K562 (cell line): ENCODE results near the gene NXN. TPM values are rescaled to one million over a fixed set of nuclear protein-coding genes. Genes with fewer than 3 reads are reported as not detected.

Experiments used
- ATAC-seq: fragments of 200-7000 bp; cut with Tn5 transposase; 3 replicates; pipeline ENCODE4 v1.9.1; 2020; ENCODE audit warnings: moderate library complexity
- BruUV-seq: library from RNA; stranded (reverse); fragments of 400-500 nt; replicated peaks from 2 replicates; lab custom pipeline; 2021; lab: Mats Ljungman, UMichigan
- CTCF ChIA-PET: fragments of 300-600 bp; formaldehyde crosslinking; extraction: SDS; loops from one replicate; lab custom pipeline; 2021; ENCODE audit warnings: low intra/inter-chr PET ratio; lab: Yijun Ruan, JAX
- POLR2A ChIA-PET: fragments of 300-600, 350-650 bp; sonication (Branson Sonifier 250); formaldehyde crosslinking; extraction: SDS; loops from one replicate; lab custom pipeline; 2021; ENCODE audit warnings: antibody characterized with exemption, inconsistent platforms; lab: Yijun Ruan, JAX
- DNase-seq, 4 experiments: peaks; one replicate each; pipeline versions ENCODE4 v3.0.0 to v3.0.0-alpha.2; 2011 to 2018; ENCODE audit warnings: low spot score in 3 of 4, mixed read lengths in 3 of 4; ENCODE audit errors: extremely low read depth in 1 of 4
- FAIRE-seq: peaks from 2 replicates; lab custom pipeline; 2011; peaks lifted over from hg19 to GRCh38; lab: Jason Lieb, UNC
- H2AFZ ChIP-seq: 2 replicates; pipeline ENCODE4 v1.6.0; 2011; ENCODE audit warnings: low read depth, low read length, control low read depth, inconsistent platforms
- H3K27ac ChIP-seq: fragments of 200-600 bp; 3 replicates; pipeline ENCODE4 v1.8.0; 2011; ENCODE audit warnings: low read depth, mild to moderate bottlenecking, control low read depth, inconsistent platforms, low read length, moderate library complexity, mixed read lengths; ENCODE audit errors: extremely low read depth
- H3K27me3 ChIP-seq, 2 experiments: fragments of 300-600 bp in 1 of 2; 2 replicates in 1 of 2; 3 replicates in 1 of 2; pipeline versions ENCODE4 v1.6.0 to v1.8.0; 2011; ENCODE audit warnings: inconsistent platforms in 2 of 2, low read length in 2 of 2, mild to moderate bottlenecking in 1 of 2, mixed read lengths in 1 of 2, moderate library complexity in 1 of 2; ENCODE audit not compliant: control insufficient read depth in 2 of 2, insufficient read depth in 2 of 2
- H3K36me3 ChIP-seq: fragments of 300-600 bp; 3 replicates; pipeline ENCODE4 v1.8.0; 2011; ENCODE audit warnings: mild to moderate bottlenecking, low read length, inconsistent platforms; ENCODE audit not compliant: control insufficient read depth, insufficient read depth
- H3K4me1 ChIP-seq, 2 experiments: fragments of 200-600 bp in 1 of 2; replicated peaks in 1 of 2; 2 replicates in 1 of 2; 3 replicates in 1 of 2; pipeline versions ENCODE4 v1.5.1 to v1.8.0; 2011; ENCODE audit warnings: inconsistent platforms in 2 of 2, low read length in 2 of 2, mild to moderate bottlenecking in 1 of 2, mixed read lengths in 1 of 2, moderate library complexity in 1 of 2; ENCODE audit not compliant: control insufficient read depth in 2 of 2, insufficient read depth in 2 of 2
- H3K4me2 ChIP-seq: 2 replicates; pipeline ENCODE4 v1.6.1; 2011; ENCODE audit warnings: low read length, control low read depth, inconsistent platforms, mixed read lengths; ENCODE audit not compliant: insufficient read depth
- H3K4me3 ChIP-seq: fragments of 200-600 bp; sonication (generic), shearing (Covaris generic); 2 replicates; pipeline ENCODE4 v1.5.1; 2016; ENCODE audit warnings: control low read depth, inconsistent platforms
- H3K79me2 ChIP-seq: fragments of 200-600 bp; 3 replicates; pipeline ENCODE4 v1.8.0; 2011; ENCODE audit warnings: low read length, inconsistent platforms; ENCODE audit not compliant: control insufficient read depth, insufficient read depth
- H3K9ac ChIP-seq, 2 experiments: 2 replicates each; pipeline versions ENCODE4 v1.6.0 to v1.6.1; 2011; ENCODE audit warnings: low read depth in 2 of 2, low read length in 2 of 2, control low read depth in 1 of 2, inconsistent platforms in 1 of 2, mild to moderate bottlenecking in 1 of 2, mixed read lengths in 1 of 2; ENCODE audit not compliant: insufficient read depth in 1 of 2
- H3K9me1 ChIP-seq: one replicate; pipeline ENCODE4 v1.6.0; 2011; ENCODE audit warnings: inconsistent platforms, mild to moderate bottlenecking, low read length, moderate library complexity; ENCODE audit not compliant: control insufficient read depth, insufficient read depth
- H3K9me3 ChIP-seq: replicated peaks from 2 replicates; pipeline ENCODE4 v1.5.1; 2011; ENCODE audit warnings: low read depth, low read length, inconsistent platforms; ENCODE audit not compliant: control insufficient read depth, insufficient read depth
- H4K20me1 ChIP-seq: replicated peaks from 2 replicates; pipeline ENCODE4 v1.6.1; 2011; ENCODE audit warnings: low read length, inconsistent platforms, mixed read lengths; ENCODE audit not compliant: control insufficient read depth, insufficient read depth
- BCLAF1 ChIP-seq, 2 experiments: fragments of 450-650 bp in 1 of 2; IDR thresholded peaks; 2 replicates each; pipeline ENCODE4 v1.6.1; 2011 to 2017; ENCODE audit warnings: low read depth in 2 of 2, antibody characterized with exemption in 1 of 2, borderline replicate concordance in 1 of 2, low read length in 1 of 2, mild to moderate bottlenecking in 1 of 2, mixed read lengths in 1 of 2; ENCODE audit not compliant: control insufficient read depth in 1 of 2
- BRCA1 ChIP-seq, 2 experiments: fragments of 450-650 bp in 1 of 2; sonication (generic) in 1 of 2; formaldehyde crosslinking in 1 of 2; IDR thresholded peaks; 2 replicates each; pipeline versions ENCODE4 v1.5.0 to v1.6.1; 2017 to 2020; ENCODE audit warnings: mild to moderate bottlenecking in 1 of 2, missing genetic modification reagents in 1 of 2
- BRF1 ChIP-seq: IDR thresholded peaks from 3 replicates; pipeline ENCODE4 v1.6.1; 2011; ENCODE audit warnings: borderline replicate concordance, mild to moderate bottlenecking; ENCODE audit not compliant: insufficient read length; ENCODE audit errors: extremely low read depth
- CSDE1 ChIP-seq, 2 experiments: fragments of 450-650 bp; IDR thresholded peaks; 2 replicates each; pipeline ENCODE4 v1.6.1; 2016; ENCODE audit warnings: mild to moderate bottlenecking in 1 of 2
- E4F1 ChIP-seq: fragments of 250-450 bp; sonication (Bioruptor Pico); IDR thresholded peaks from 2 replicates; pipeline ENCODE4 v1.5.0; 2021; ENCODE audit warnings: mild to moderate bottlenecking, borderline replicate concordance
- FOXJ3 ChIP-seq: sonication (generic); formaldehyde crosslinking; IDR thresholded peaks from 2 replicates; pipeline ENCODE4 v1.4.0; 2020; ENCODE audit warnings: mild to moderate bottlenecking, missing genetic modification reagents
- FOXK2 ChIP-seq, 2 experiments: fragments of 450-650 bp; IDR thresholded peaks in 1 of 2; conservative IDR thresholded peaks in 1 of 2; 2 replicates each; pipeline ENCODE4 v1.6.1; 2016; ENCODE audit warnings: low read depth in 2 of 2, mild to moderate bottlenecking in 1 of 2
- JUN ChIP-seq, 2 experiments: sonication (generic) in 1 of 2; formaldehyde crosslinking in 1 of 2; IDR thresholded peaks; 2 replicates each; pipeline versions ENCODE4 v1.6.1 to v1.8.0; 2012 to 2022; ENCODE audit warnings: borderline replicate concordance in 2 of 2, mild to moderate bottlenecking in 2 of 2, improper control_type of control experiment in 1 of 2, low read depth in 1 of 2, low read length in 1 of 2, missing genetic modification reagents in 1 of 2
- KDM1A ChIP-seq, 2 experiments: fragments of 450-650 bp; IDR thresholded peaks; 2 replicates each; pipeline ENCODE4 v1.6.1; 2016; ENCODE audit warnings: mild to moderate bottlenecking in 2 of 2
- NCOA2 ChIP-seq, 2 experiments: fragments of 450-650 bp; IDR thresholded peaks; 2 replicates each; pipeline ENCODE4 v1.6.1; 2018; ENCODE audit warnings: mild to moderate bottlenecking in 2 of 2, moderate library complexity in 1 of 2; ENCODE audit not compliant: partially characterized antibody in 2 of 2
- NCOR1 ChIP-seq: fragments of 450-650 bp; IDR thresholded peaks from 2 replicates; pipeline ENCODE4 v1.6.1; 2016; ENCODE audit warnings: mild to moderate bottlenecking, moderate library complexity
- POLR3A ChIP-seq: IDR thresholded peaks from 2 replicates; pipeline ENCODE4 v1.6.1; 2011; ENCODE audit warnings: borderline replicate concordance, mild to moderate bottlenecking, moderate library complexity; ENCODE audit not compliant: insufficient read length, insufficient read depth; ENCODE audit errors: extremely low read depth
- TCF7 ChIP-seq: sonication (generic); IDR thresholded peaks from 2 replicates; pipeline ENCODE4 v1.6.1; 2016; ENCODE audit warnings: antibody characterized with exemption, borderline replicate concordance
- ZBTB1 ChIP-seq: sonication (generic); formaldehyde crosslinking; IDR thresholded peaks from 2 replicates; pipeline ENCODE4 v1.8.1; 2023; ENCODE audit warnings: missing genetic modification reagents, low read depth, mild to moderate bottlenecking, borderline replicate concordance
- ZBTB8A ChIP-seq: fragments of 450-650 bp; IDR thresholded peaks from 2 replicates; pipeline ENCODE4 v1.6.1; 2018; ENCODE audit warnings: mild to moderate bottlenecking, moderate library complexity; ENCODE audit not compliant: partially characterized antibody
- ZEB2 ChIP-seq: fragments of 450-650 bp; IDR thresholded peaks from 2 replicates; pipeline ENCODE4 v1.6.1; 2016
- ZNF76 ChIP-seq: fragments of 250-450 bp; sonication (Bioruptor Pico); IDR thresholded peaks from 2 replicates; pipeline ENCODE4 v1.4.0; 2020; ENCODE audit warnings: mild to moderate bottlenecking, moderate library complexity, borderline replicate concordance
- ZNF830 ChIP-seq: fragments of 250-450 bp; sonication (Bioruptor Pico); IDR thresholded peaks from 2 replicates; pipeline ENCODE4 v1.5.0; 2021; ENCODE audit warnings: mild to moderate bottlenecking
- WGBS: fragments of 100-300 bp; shearing (Covaris generic); methylation state at CpG from one replicate; pipeline ENCODE4 v1.1.6; 2016; ENCODE audit warnings: low coverage, mixed read lengths; ENCODE audit not compliant: insufficient coverage; ENCODE audit errors: missing lambda C conversion rate; 5-methylcytosine and 5-hydroxymethylcytosine counted together
- in situ Hi-C: fragments of 300-500 bp; cut with MboI; formaldehyde crosslinking; loops from 4 replicates; pipeline ENCODE4 v1.15.0; 2018; ENCODE audit warnings: inconsistent platforms, mixed read lengths
- intact Hi-C: fragments of 100-400 bp; cut with micrococcal nuclease; formaldehyde crosslinking; loops from 2 replicates; pipeline ENCODE4 v1.14.2; 2022
- polyA plus RNA-seq, 8 experiments: library from polyadenylated mRNA; depleted of rRNA in 4 of 8; stranded (reverse) in 5 of 8; unstranded in 3 of 8; fragments of >200 nt; fragmentation: Nextera tagmentation in 2 of 8; fragmentation: Illumina TruSeq in 1 of 8; extraction: Ambion mirVana in 2 of 8; extraction: Trizol in 1 of 8; gene quantifications; 2 replicates each; pipeline versions ENCODE4 v1.2.1 to v1.2.3, GENCODE V29; 2011 to 2014; ENCODE audit warnings: inconsistent platforms in 1 of 8, missing spikeins in 1 of 8
- total RNA-seq, 7 experiments: library from RNA; depleted of rRNA in 6 of 7; stranded (reverse); fragments of >200 nt in 6 of 7; fragmentation: Illumina TruSeq in 2 of 7; extraction: Trizol in 2 of 7; gene quantifications; 2 replicates each; pipeline versions ENCODE4 v1.2.1 to v1.2.3, GENCODE V29; 2011 to 2021; ENCODE audit warnings: low replicate concordance in 1 of 7

NXN gene
- total and polyA plus RNA-seq, 9 of the 15 experiments (the other 6 are each of a cell fraction or from before 2014, with no cell fraction given): 0.08 to 0.39 (median 0.29) TPM; not detected in 5

- Histone ChIP-seq H3K27me3 (peaks cover 11 to 49% of the 10 kb centered on the region in 2 experiments; a peak in 4 of 5 replicates), H3K4me3 (no peak overlapping the region), H3K4me1 (no peaks in the 10 kb centered on the region), H2AFZ (no peak overlapping the region), H3K9ac (no peak overlapping the region)
- WGBS: 7% methylated on average over 7 of the region's 7 CpGs
- DNase-seq: no peak
- ATAC-seq: no peak
- TF ChIP-seq BCLAF1 (IDR thresholded peaks at IDR 0.05; ENCODE audit: borderline replicate concordance in 1 of 2, control insufficient read depth in 1 of 2, low read depth in 2 of 2, low read length in 1 of 2): no peak
- no peak for TF ChIP-seq ZBTB8A
- no peak for TF ChIP-seq FOXJ3 (CRISPR knock-in tag)
- TF ChIP-seq ZBTB1 (CRISPR knock-in tag): no peak
- no peak for TF ChIP-seq BRF1
- TF ChIP-seq ZNF830: no peak
- no peak for TF ChIP-seq ZEB2
- no peak for TF ChIP-seq POLR3A
- TF ChIP-seq CSDE1 (IDR thresholded peaks at IDR 0.05): no peak
- TF ChIP-seq NCOA2 (IDR thresholded peaks at IDR 0.05; ENCODE audit: partially characterized antibody in 2 of 2): no peak
- TF ChIP-seq NCOR1: no peak
- TF ChIP-seq FOXK2 (conservative IDR thresholded peaks at IDR 0.05 in 1 of 2, IDR thresholded peaks at IDR 0.05 in 1 of 2; ENCODE audit: low read depth in 2 of 2): no peak
- TF ChIP-seq TCF7: no peak
- TF ChIP-seq KDM1A (IDR thresholded peaks at IDR 0.05): no peak
- TF ChIP-seq ZNF76 (CRISPR knock-in tag): no peak
- TF ChIP-seq E4F1 (CRISPR knock-in tag): no peak
- TF ChIP-seq JUN (IDR thresholded peaks at IDR 0.05; ENCODE audit: borderline replicate concordance, low read depth, low read length): no peak
- no peak for TF ChIP-seq JUN (CRISPR knock-in tag; IDR thresholded peaks at IDR 0.05; ENCODE audit: borderline replicate concordance)
- TF ChIP-seq BRCA1 (IDR thresholded peaks at IDR 0.05): no peak
- TF ChIP-seq BRCA1 (CRISPR knock-in tag; IDR thresholded peaks at IDR 0.05): no peak
- TF ChIP-seq, all 486 proteins: peak for 0
- intact Hi-C loops: no loop called here
- no peak overlapping the region for H3K27ac ChIP-seq
- FAIRE-seq: no peak
- H3K79me2 ChIP-seq: no peaks in the 10 kb centered on the region
- in situ Hi-C loops: no loop called here
- no peaks in the 10 kb centered on the region for H4K20me1 ChIP-seq
- H3K36me3 ChIP-seq: no peaks in the 10 kb centered on the region
- BruUV-seq: no TSS peak
- CTCF ChIA-PET: no interaction called here
- H3K9me1 ChIP-seq: no peaks in the 10 kb centered on the region
- H3K9me3 ChIP-seq: no peaks in the 10 kb centered on the region
- POLR2A ChIA-PET: no interaction called here
- no peak overlapping the region for H3K4me2 ChIP-seq
Observed at GRCh38 chr17:862582-862981, 117.0 kb downstream of the NXN start.
